SK-N-SH (cell line): ENCODE results near the gene CPLANE2. TPM values are rescaled to one million over a fixed set of nuclear protein-coding genes. Genes with fewer than 3 reads are reported as not detected.

Source experiments
- CTCF ChIA-PET: fragments of 300-600, 350-600 bp; formaldehyde crosslinking; extraction: SDS; loops from one replicate; lab custom pipeline; 2021; lab: Yijun Ruan, JAX
- POLR2A ChIA-PET: fragments of 350-600 bp; sonication (Branson Sonifier 250); formaldehyde crosslinking; extraction: SDS; loops from one replicate; lab custom pipeline; 2020; ENCODE audit warnings: antibody characterized with exemption, inconsistent platforms; lab: Yijun Ruan, JAX
- DNase-seq: peaks from one replicate; pipeline ENCODE4 v3.0.0; 2012
- H2AFZ ChIP-seq: fragments of 200-600 bp; sonication (generic); 2 replicates; pipeline ENCODE4 v1.8.1; 2016; ENCODE audit warnings: antibody characterized with exemption, mild to moderate bottlenecking, low read depth
- H3F3A ChIP-seq: fragments of 200-600 bp; sonication (generic); replicated peaks from 2 replicates; pipeline ENCODE3; 2016; ENCODE audit warnings: antibody characterized with exemption, mild to moderate bottlenecking; ENCODE audit not compliant: insufficient read depth
- H3K27ac ChIP-seq, 2 experiments: fragments of 200-500 bp in 1 of 2; fragments of 200-600 bp in 1 of 2; sonication (Bioruptor generic) in 1 of 2; sonication (generic), shearing (Covaris generic) in 1 of 2; 2 replicates each; pipeline versions ENCODE4 v1.5.1 to v1.6.1; 2014 to 2016; ENCODE audit warnings: low read depth in 2 of 2, inconsistent platforms in 1 of 2, low read length in 1 of 2, mild to moderate bottlenecking in 1 of 2, mixed read lengths in 1 of 2
- H3K27me3 ChIP-seq: fragments of 200-600 bp; sonication (generic), shearing (Covaris generic); 2 replicates; pipeline ENCODE4 v1.6.1; 2016; ENCODE audit warnings: mixed run types; ENCODE audit not compliant: insufficient read depth
- H3K36me3 ChIP-seq, 2 experiments: fragments of 200-500 bp in 1 of 2; fragments of 200-600 bp in 1 of 2; sonication (Bioruptor generic) in 1 of 2; sonication (generic) in 1 of 2; replicated peaks in 1 of 2; 2 replicates each; pipeline versions ENCODE3 to v1.5.1; 2014 to 2016; ENCODE audit warnings: low read length in 1 of 2, mild to moderate bottlenecking in 1 of 2; ENCODE audit not compliant: insufficient read depth in 2 of 2, control insufficient read depth in 1 of 2
- H3K4me1 ChIP-seq, 2 experiments: fragments of 200-500 bp in 1 of 2; fragments of 200-600 bp in 1 of 2; sonication (Bioruptor generic) in 1 of 2; sonication (generic), shearing (Covaris generic) in 1 of 2; 2 replicates each; pipeline versions ENCODE4 v1.5.1 to v1.6.1; 2014 to 2016; ENCODE audit warnings: low read depth in 1 of 2, low read length in 1 of 2, mixed run types in 1 of 2; ENCODE audit not compliant: insufficient read depth in 2 of 2, control insufficient read depth in 1 of 2
- H3K4me2 ChIP-seq: fragments of 200-600 bp; sonication (generic), shearing (Covaris generic); 2 replicates; pipeline ENCODE4 v1.6.1; 2017; ENCODE audit warnings: mixed run types
- H3K4me3 ChIP-seq, 2 experiments: fragments of 200-500 bp in 1 of 2; fragments of 200-600 bp in 1 of 2; sonication (Bioruptor generic) in 1 of 2; sonication (generic), shearing (Covaris generic) in 1 of 2; 2 replicates each; pipeline versions ENCODE4 v1.5.1 to v1.8.1; 2014 to 2016; ENCODE audit warnings: low read depth in 2 of 2, inconsistent platforms in 1 of 2, low read length in 1 of 2, mild to moderate bottlenecking in 1 of 2, mixed read lengths in 1 of 2, moderate library complexity in 1 of 2
- H3K79me2 ChIP-seq: fragments of 200-600 bp; sonication (generic); 2 replicates; pipeline ENCODE4 v1.8.1; 2017; ENCODE audit warnings: mild to moderate bottlenecking; ENCODE audit not compliant: insufficient read depth
- H3K9ac ChIP-seq: fragments of 200-600 bp; sonication (generic); 2 replicates; pipeline ENCODE4 v1.6.1; 2017; ENCODE audit warnings: mixed run types
- H3K9me2 ChIP-seq: fragments of 200-600 bp; sonication (generic); 2 replicates; pipeline ENCODE4 v1.6.1; 2017; ENCODE audit warnings: mixed run types
- H3K9me3 ChIP-seq: fragments of 200-600 bp; sonication (generic); 2 replicates; pipeline ENCODE4 v1.6.1; 2017; ENCODE audit warnings: mixed run types, mild to moderate bottlenecking, moderate library complexity
- H4K20me1 ChIP-seq: fragments of 200-600 bp; sonication (generic); 2 replicates; pipeline ENCODE4 v1.6.1; 2017; ENCODE audit warnings: mild to moderate bottlenecking, mixed run types; ENCODE audit not compliant: insufficient read depth
- CHD2 ChIP-seq: fragments of 150-350 bp; IDR thresholded peaks from 2 replicates; pipeline ENCODE4 v1.6.1; 2018; ENCODE audit warnings: low read length; ENCODE audit not compliant: partially characterized antibody
- ELF1 ChIP-seq: IDR thresholded peaks from 2 replicates; pipeline ENCODE4 v1.4.0; 2012
- EP300 ChIP-seq, 2 experiments: IDR thresholded peaks; 2 replicates each; pipeline versions ENCODE4 v1.4.0 to v1.6.1; 2012; ENCODE audit warnings: borderline replicate concordance in 1 of 2, low read depth in 1 of 2, low read length in 1 of 2
- EZH2phosphoT487 ChIP-seq: fragments of 200-600 bp; sonication (generic); IDR thresholded peaks from 2 replicates; pipeline ENCODE4 v1.6.1; 2017; ENCODE audit warnings: low read depth, mixed run types, mild to moderate bottlenecking, antibody characterized with exemption, moderate library complexity, borderline replicate concordance
- FOXJ3 ChIP-seq: sonication (generic); formaldehyde crosslinking; IDR thresholded peaks from 2 replicates; pipeline ENCODE4 v1.5.1; 2020; ENCODE audit warnings: mild to moderate bottlenecking, missing genetic modification reagents
- FOXM1 ChIP-seq: IDR thresholded peaks from 2 replicates; pipeline ENCODE4 v1.4.0; 2012; ENCODE audit warnings: low read depth, mild to moderate bottlenecking
- JUND ChIP-seq: IDR thresholded peaks from 2 replicates; pipeline ENCODE4 v1.4.0; 2012
- MAX ChIP-seq: IDR thresholded peaks from 2 replicates; pipeline ENCODE4 v1.4.0; 2012; ENCODE audit warnings: low read depth
- MXI1 ChIP-seq: IDR thresholded peaks from 2 replicates; pipeline ENCODE4 v1.6.1; 2012; ENCODE audit warnings: mild to moderate bottlenecking, low read depth, low read length, improper control_type of control experiment
- NRF1 ChIP-seq: IDR thresholded peaks from 2 replicates; pipeline ENCODE4 v1.6.1; 2012; ENCODE audit warnings: low read depth, mild to moderate bottlenecking, low read length
- PBX3 ChIP-seq: IDR thresholded peaks from 2 replicates; pipeline ENCODE4; 2012
- RCOR1 ChIP-seq: fragments of 150-350 bp; IDR thresholded peaks from 2 replicates; pipeline ENCODE4 v1.6.1; 2017; ENCODE audit warnings: antibody characterized with exemption, low read length
- REST ChIP-seq: IDR thresholded peaks from 2 replicates; pipeline ENCODE4 v1.6.1; 2012; ENCODE audit warnings: mild to moderate bottlenecking, low read depth, low read length, moderate library complexity
- RFX5 ChIP-seq: IDR thresholded peaks from 2 replicates; pipeline ENCODE4 v1.6.1; 2012; ENCODE audit warnings: mild to moderate bottlenecking, improper control_type of control experiment, low read length
- SIN3A ChIP-seq: IDR thresholded peaks from 2 replicates; pipeline ENCODE4 v1.6.1; 2012; ENCODE audit warnings: low read depth, mild to moderate bottlenecking, low read length, moderate library complexity, borderline replicate concordance
- SMC3 ChIP-seq: IDR thresholded peaks from 2 replicates; pipeline ENCODE4 v1.6.1; 2012; ENCODE audit warnings: low read depth, low read length, improper control_type of control experiment
- TAF1 ChIP-seq: IDR thresholded peaks from 2 replicates; pipeline ENCODE4 v1.6.1; 2012; ENCODE audit warnings: low read depth, mild to moderate bottlenecking, low read length, moderate library complexity, borderline replicate concordance
- TEAD4 ChIP-seq: IDR thresholded peaks from 2 replicates; pipeline ENCODE4 v1.4.0; 2012; ENCODE audit warnings: mild to moderate bottlenecking, borderline replicate concordance; ENCODE audit not compliant: insufficient read depth
- USF1 ChIP-seq: IDR thresholded peaks from 2 replicates; pipeline ENCODE4 v1.4.0; 2012; ENCODE audit warnings: low read depth, borderline replicate concordance
- WGBS: methylation state at CpG from one replicate; pipeline ENCODE4 v1.1.6; 2017; ENCODE audit warnings: low lambda C conversion rate; 5-methylcytosine and 5-hydroxymethylcytosine counted together
- polyA plus RNA-seq, 3 experiments: library from polyadenylated mRNA; depleted of rRNA; stranded (reverse); fragments of >200 nt; gene quantifications; 2 replicates each; pipeline ENCODE4 v1.2.3, GENCODE V29; 2012

CPLANE2 gene
- polyA plus RNA-seq, 1 of the 3 experiments (the other 2 are of a cell fraction): 8.6 TPM

- peak overlapping the region in 1 of 2 experiments; percentile 60; a peak in 1 of 4 replicates for H3K27ac ChIP-seq
- H4K20me1 ChIP-seq: no peaks in the 10 kb centered on the region
- H2AFZ ChIP-seq: no peak overlapping the region
- H3K9me3 ChIP-seq: no peaks in the 10 kb centered on the region
- H3K27me3 ChIP-seq: no peaks in the 10 kb centered on the region
- no peak for TF ChIP-seq NRF1
- H3K9ac ChIP-seq: no peak overlapping the region
- H3F3A ChIP-seq: peaks cover 3% of the 10 kb centered on the region
- POLR2A ChIA-PET: interaction anchor here (0.7 to 1.8 kb wide), 4 partner anchors 8 to 30 kb away, joined by 3 to 7 read pairs (median 4); no protein-coding TSS in a partner anchor
- no peaks in the 10 kb centered on the region for H3K9me2 ChIP-seq
- H3K4me1 ChIP-seq: peaks cover 0 to 18% of the 10 kb centered on the region in 2 experiments; a peak in 2 of 4 replicates
- CTCF ChIA-PET: interaction anchor here (0.8 to 3.3 kb wide), 8 partner anchors 12 to 149 kb away, joined by 3 to 12 read pairs (median 5); partner anchors contain the start of genes CPLANE2 and SZRD1
- no peak overlapping the region; a peak in 1 of 4 replicates for H3K4me3 ChIP-seq
- H3K4me2 ChIP-seq: no peak overlapping the region
- WGBS: 80% methylated on average over 11 of the region's 12 CpGs
- H3K79me2 ChIP-seq: no peaks in the 10 kb centered on the region
- DNase-seq: no peak
- no peaks in the 10 kb centered on the region for H3K36me3 ChIP-seq
Observed at GRCh38 chr1:16218014-16218673, 18.8 kb downstream of the CPLANE2 start.

- Histone ChIP-seq H3K27me3 (no peaks in the 10 kb centered on the region), H3K79me2 (no peaks in the 10 kb centered on the region), H3K27ac (peak overlapping the region; percentile 33 to 84; a peak in 3 of 4 replicates), H2AFZ (peak overlapping the region; percentile 89), H3K4me1 (peaks cover 0 to 22% of the 10 kb centered on the region in 2 experiments; a peak in 2 of 4 replicates), H3K36me3 (no peaks in the 10 kb centered on the region), H3K9me3 (no peaks in the 10 kb centered on the region), H3K9me2 (no peaks in the 10 kb centered on the region), H3K4me3 (peak overlapping the region; percentile 57 to 65), H4K20me1 (no peaks in the 10 kb centered on the region), H3K4me2 (peak overlapping the region; percentile 84), H3K9ac (peak overlapping the region; percentile 45; the same call in 1 of the 2 replicates), H3F3A (peaks cover 4% of the 10 kb centered on the region)
- DNase-seq: peak; percentile 99
- WGBS: 2% methylated on average over 22 of the region's 46 CpGs
- CTCF ChIA-PET: interaction anchor here (0.6 to 3.3 kb wide), 9 partner anchors 12 to 150 kb away, joined by 3 to 12 read pairs (median 4); partner anchors contain the start of genes CPLANE2 and SZRD1
- POLR2A ChIA-PET: interaction anchor here (0.6 to 1.8 kb wide), 10 partner anchors 9 to 146 kb away, joined by 3 to 7 read pairs (median 4); partner anchors contain the start of genes CPLANE2 and FBXO42
- TF ChIP-seq SMC3 (no peak), CHD2 (no peak), FOXM1 (no peak), FOXJ3 (CRISPR knock-in tag) (no peak), TEAD4 (no peak), USF1 (no peak), RFX5 (no peak), REST (0 out of 2 replicates have a peak, but pooled peaks have one; percentile 21), JUND (no peak), RCOR1 (no peak; the same call in 1 of the 2 replicates), TAF1 (no peak), EP300 (IDR thresholded peaks at IDR 0.05; ENCODE audit: borderline replicate concordance in 1 of 2, low read depth in 1 of 2, low read length in 1 of 2) (no peak), MXI1 (no peak), EZH2phosphoT487 (no peak), ELF1 (no peak), PBX3 (no peak), SIN3A (peak; percentile 32; the same call in 1 of the 2 replicates), MAX (peak; percentile 90)
Observed at GRCh38 chr1:16217061-16217785, 19.8 kb downstream of the CPLANE2 start.
